Stimulated activated CD8-positive, alpha-beta memory T cell treated with anti-CD3 and anti-CD28 coated beads, Interleukin-2, amount 100 ng/mL, for 1 hour (primary cell): ENCODE measurements around the gene ELOVL4.

Experiments used
- DNase-seq, 2 donors: peaks; one replicate each; pipeline ENCODE4 v3.0.0-alpha.2; 2020; ENCODE audit warnings: low read depth in 2 of 2

Gene ELOVL4

GRCh38 chr6:79911992-79912391 is 35.4 kb downstream of the ELOVL4 start:
- DNase-seq: no peak

GRCh38 chr6:79909517-79909916 is 37.8 kb downstream of the ELOVL4 start:
- DNase-seq: no peak

- DNase-seq: no peak
Measured at GRCh38 chr6:79902046-79902445, 45.3 kb downstream of the ELOVL4 start.

- DNase-seq: no peak
Measured at GRCh38 chr6:79898076-79898475, 49.3 kb downstream of the ELOVL4 start.

GRCh38 chr6:79896075-79896449 is 51.3 kb downstream of the ELOVL4 start:
- DNase-seq: no peak

- no peak for DNase-seq
Measured at GRCh38 chr6:79895382-79896074, 51.8 kb downstream of the ELOVL4 start.

GRCh38 chr6:79894939-79895338 is 52.4 kb downstream of the ELOVL4 start:
- DNase-seq: no peak

- no peak for DNase-seq
Measured at GRCh38 chr6:79888587-79888986, 58.8 kb downstream of the ELOVL4 start.

GRCh38 chr6:79878142-79878748 is 69.1 kb downstream of the ELOVL4 start:
- no peak for DNase-seq

- DNase-seq: no peak
Measured at GRCh38 chr6:79874531-79875134, 72.7 kb downstream of the ELOVL4 start.

GRCh38 chr6:79872986-79873385 is 74.4 kb downstream of the ELOVL4 start:
- no peak for DNase-seq

- no peak for DNase-seq
Measured at GRCh38 chr6:79872303-79872702, 75.0 kb downstream of the ELOVL4 start.

- DNase-seq: peak; percentile 43 to 53
Measured at GRCh38 chr6:79869600-79870084, 77.7 kb downstream of the ELOVL4 start.

- no peak for DNase-seq
Measured at GRCh38 chr6:79869184-79869583, 78.2 kb downstream of the ELOVL4 start.

GRCh38 chr6:79868098-79868722 is 79.1 kb downstream of the ELOVL4 start:
- no peak for DNase-seq
